GM23248 (cell line): ENCODE results near the gene OR2K2.
"Not testable (repeated sequence)": the region's sequence is repeated elsewhere in the genome, so short reads cannot be mapped to it uniquely, and the experiment has no call there.

Experiments
- EZH2 ChIP-seq: fragments of 200-600 bp; sonication (generic); IDR thresholded peaks from 2 replicates; pipeline ENCODE4 v1.6.1; 2018; ENCODE audit warnings: antibody characterized with exemption, mild to moderate bottlenecking; ENCODE audit not compliant: insufficient read depth, poor library complexity, severe bottlenecking
- EZH2phosphoT487 ChIP-seq: fragments of 200-600 bp; sonication (generic); IDR thresholded peaks from 2 replicates; pipeline ENCODE4 v1.6.1; 2018; ENCODE audit warnings: antibody characterized with exemption, moderate library complexity, mild to moderate bottlenecking, low read depth; ENCODE audit not compliant: insufficient read depth

DNA sequence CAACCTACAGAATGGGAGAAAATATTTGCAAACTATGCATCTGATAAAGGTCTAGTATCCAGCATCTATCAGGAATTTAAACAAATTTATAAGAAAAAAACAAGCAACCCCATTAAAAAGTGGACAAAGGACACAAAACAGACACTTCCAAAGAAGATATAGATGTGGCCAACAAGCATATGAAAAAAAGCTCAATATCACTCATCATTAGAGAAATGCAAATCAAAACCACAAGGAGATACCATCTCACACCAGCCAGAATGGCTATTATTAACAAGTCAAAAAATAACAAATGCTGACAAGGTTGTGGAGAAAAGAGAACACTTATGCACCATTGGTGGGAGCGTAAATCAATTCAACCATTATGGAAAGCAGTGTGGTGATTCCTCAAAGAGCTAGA is 49.2 kb downstream of the OR2K2 start:
- TF ChIP-seq EZH2, EZH2phosphoT487: not testable (repeated sequence)
